H1 (cell line): ENCODE measurements around the gene KHDRBS2. TPM values are rescaled to one million over a fixed set of nuclear protein-coding genes. Genes with fewer than 3 reads are reported as not detected.

Experiments
- CTCF ChIA-PET: fragments of 300-600 bp; sonication (Branson Sonifier 250); formaldehyde crosslinking; loops from one replicate; lab custom pipeline; 2021; ENCODE audit not compliant: partially characterized antibody; lab: Charles Lee
- POLR2A ChIA-PET: fragments of 300-600 bp; sonication (Branson Sonifier 250); formaldehyde crosslinking; loops from one replicate; lab custom pipeline; 2021; ENCODE audit warnings: inconsistent platforms; ENCODE audit not compliant: partially characterized antibody; lab: Charles Lee
- DNase-seq, 2 experiments: peaks; one replicate each; pipeline versions ENCODE4 v3.0.0 to v3.0.0-alpha.2; 2010 to 2022; ENCODE audit warnings: low spot score in 2 of 2, low read depth in 1 of 2, mixed read lengths in 1 of 2
- FAIRE-seq: peaks from 2 replicates; lab custom pipeline; 2011; peaks lifted over from hg19 to GRCh38; lab: Jason Lieb, UNC
- H2AFZ ChIP-seq: 2 replicates; pipeline ENCODE4 v1.8.1; 2012; ENCODE audit warnings: low read length, inconsistent platforms
- H2AK5ac ChIP-seq: 2 replicates; pipeline ENCODE4 v1.6.1; 2013; ENCODE audit warnings: low read depth, low read length
- H2BK120ac ChIP-seq: replicated peaks from 2 replicates; pipeline ENCODE3; 2013; ENCODE audit warnings: low read depth, low read length, inconsistent platforms
- H2BK12ac ChIP-seq: 2 replicates; pipeline ENCODE4 v1.6.1; 2013; ENCODE audit warnings: low read depth, low read length
- H2BK15ac ChIP-seq: 2 replicates; pipeline ENCODE4 v1.6.1; 2013; ENCODE audit warnings: low read length
- H2BK20ac ChIP-seq: 2 replicates; pipeline ENCODE4 v1.6.1; 2013; ENCODE audit warnings: low read length
- H2BK5ac ChIP-seq: 2 replicates; pipeline ENCODE4 v1.6.1; 2013; ENCODE audit warnings: low read depth, low read length
- H3K14ac ChIP-seq: 2 replicates; pipeline ENCODE4 v1.6.1; 2013; ENCODE audit warnings: inconsistent platforms; ENCODE audit not compliant: insufficient read length
- H3K18ac ChIP-seq: 2 replicates; pipeline ENCODE4 v1.6.1; 2013; ENCODE audit warnings: low read length; ENCODE audit errors: extremely low read depth
- H3K23ac ChIP-seq: 2 replicates; pipeline ENCODE4 v1.6.1; 2013; ENCODE audit warnings: inconsistent platforms; ENCODE audit not compliant: insufficient read length
- H3K23me2 ChIP-seq: 2 replicates; pipeline ENCODE4 v1.6.1; 2013; ENCODE audit warnings: low read depth, low read length
- H3K27ac ChIP-seq: 2 replicates; pipeline ENCODE4 v1.6.1; 2011; ENCODE audit warnings: low read depth, low read length, inconsistent platforms
- H3K27me3 ChIP-seq, 4 experiments: replicated peaks in 1 of 4; 1 replicate in 1 of 4; 2 replicates in 3 of 4; pipeline versions ENCODE4 v1.6.1 to v1.8.1; 2011 to 2013; ENCODE audit warnings: low read length in 3 of 4, mild to moderate bottlenecking in 3 of 4, inconsistent platforms in 2 of 4, mixed read lengths in 2 of 4, moderate library complexity in 1 of 4; ENCODE audit not compliant: control insufficient read depth in 3 of 4, insufficient read depth in 3 of 4; ENCODE audit errors: extremely low read depth in 1 of 4
- H3K36me3 ChIP-seq, 4 experiments: 2 replicates each; pipeline versions ENCODE4 v1.6.1 to v1.8.1; 2011 to 2013; ENCODE audit warnings: mild to moderate bottlenecking in 4 of 4, low read length in 3 of 4, moderate library complexity in 2 of 4, control low read depth in 1 of 4, inconsistent platforms in 1 of 4; ENCODE audit not compliant: insufficient read depth in 4 of 4, control insufficient read depth in 2 of 4
- H3K4ac ChIP-seq: replicated peaks from 2 replicates; pipeline ENCODE3; 2013; ENCODE audit warnings: low read length, low read depth, mixed read lengths, inconsistent platforms; ENCODE audit not compliant: insufficient read length
- H3K4me1 ChIP-seq, 4 experiments: replicated peaks in 1 of 4; 1 replicate in 1 of 4; 2 replicates in 3 of 4; pipeline versions ENCODE4 v1.6.1 to v1.8.1; 2011 to 2013; ENCODE audit warnings: low read length in 3 of 4, inconsistent platforms in 2 of 4, mixed read lengths in 1 of 4; ENCODE audit not compliant: insufficient read depth in 4 of 4, control insufficient read depth in 3 of 4
- H3K4me2 ChIP-seq, 2 experiments: 2 replicates each; pipeline versions ENCODE4 v1.6.1 to v1.8.1; 2011 to 2013; ENCODE audit warnings: low read depth in 2 of 2, low read length in 2 of 2, control low read depth in 1 of 2, inconsistent platforms in 1 of 2, mild to moderate bottlenecking in 1 of 2; ENCODE audit not compliant: insufficient read depth in 1 of 2
- H3K4me3 ChIP-seq, 4 experiments: fragments of 200-600, 300-600 bp in 1 of 4; sonication (generic), shearing (Covaris generic), sonication (Bioruptor Twin) in 1 of 4; 2 replicates each; pipeline versions ENCODE4 v1.5.1 to v1.8.1; 2011 to 2016; ENCODE audit warnings: low read length in 4 of 4, low read depth in 3 of 4, control low read depth in 2 of 4, inconsistent platforms in 2 of 4, mild to moderate bottlenecking in 2 of 4, mixed read lengths in 1 of 4, moderate library complexity in 1 of 4; ENCODE audit not compliant: insufficient read depth in 2 of 4; ENCODE audit errors: extremely low read depth in 1 of 4
- H3K56ac ChIP-seq: replicated peaks from 2 replicates; pipeline ENCODE3; 2013; ENCODE audit warnings: low read depth, mild to moderate bottlenecking, mixed read lengths, low read length, inconsistent platforms; ENCODE audit not compliant: insufficient read length
- H3K79me1 ChIP-seq: 2 replicates; pipeline ENCODE4 v1.6.1; 2013; ENCODE audit warnings: low read depth, low read length, control low read depth
- H3K79me2 ChIP-seq, 2 experiments: 2 replicates each; pipeline versions ENCODE4 v1.6.1 to v1.8.1; 2012 to 2013; ENCODE audit warnings: low read length in 2 of 2, mild to moderate bottlenecking in 2 of 2, inconsistent platforms in 1 of 2; ENCODE audit not compliant: insufficient read depth in 2 of 2, control insufficient read depth in 1 of 2
- H3K9ac ChIP-seq, 4 experiments: replicated peaks in 1 of 4; 1 replicate in 1 of 4; 2 replicates in 3 of 4; pipeline versions ENCODE4 v1.6.1 to v1.8.1; 2011 to 2013; ENCODE audit warnings: low read depth in 3 of 4, low read length in 3 of 4, control low read depth in 2 of 4, mild to moderate bottlenecking in 2 of 4, moderate library complexity in 2 of 4, inconsistent platforms in 1 of 4; ENCODE audit errors: extremely low read depth in 1 of 4
- H3K9me3 ChIP-seq, 2 experiments: 2 replicates each; pipeline versions ENCODE4 v1.6.1 to v1.8.1; 2012 to 2013; ENCODE audit warnings: mild to moderate bottlenecking in 2 of 2, moderate library complexity in 2 of 2, control low read depth in 1 of 2, inconsistent platforms in 1 of 2, low read depth in 1 of 2, low read length in 1 of 2, mixed read lengths in 1 of 2; ENCODE audit not compliant: insufficient read depth in 2 of 2
- H4K20me1 ChIP-seq, 2 experiments: replicated peaks in 1 of 2; 2 replicates each; pipeline versions ENCODE3 to v1.8.1; 2011 to 2013; ENCODE audit warnings: inconsistent platforms in 2 of 2, low read length in 2 of 2, mild to moderate bottlenecking in 1 of 2; ENCODE audit not compliant: insufficient read depth in 2 of 2, control insufficient read depth in 1 of 2
- H4K5ac ChIP-seq: 2 replicates; pipeline ENCODE4 v1.6.1; 2013; ENCODE audit warnings: low read length, low read depth, mixed read lengths, inconsistent platforms; ENCODE audit not compliant: insufficient read length
- H4K8ac ChIP-seq: 2 replicates; pipeline ENCODE4 v1.8.0; 2013; ENCODE audit warnings: mild to moderate bottlenecking, moderate library complexity, low read length, inconsistent platforms; ENCODE audit not compliant: insufficient read depth; ENCODE audit errors: extremely low read depth
- H4K91ac ChIP-seq: replicated peaks from 2 replicates; pipeline ENCODE3; 2013; ENCODE audit warnings: low read length, mixed read lengths, inconsistent platforms; ENCODE audit not compliant: insufficient read length
- KDM4A ChIP-seq: IDR thresholded peaks from one replicate; pipeline ENCODE4 v1.7.1; 2012; ENCODE audit warnings: low read depth, mild to moderate bottlenecking, moderate library complexity, low read length, inconsistent platforms; ENCODE audit not compliant: severe bottlenecking
- NANOG ChIP-seq: IDR thresholded peaks from 2 replicates; pipeline ENCODE4 v1.6.1; 2011; ENCODE audit warnings: low read length, low read depth, mild to moderate bottlenecking, inconsistent platforms; ENCODE audit not compliant: insufficient read depth, poor library complexity, severe bottlenecking
- SP1 ChIP-seq: IDR thresholded peaks from 2 replicates; pipeline ENCODE4 v1.6.1; 2011; ENCODE audit warnings: low read depth, low read length
- TAF1 ChIP-seq: IDR thresholded peaks from 2 replicates; pipeline ENCODE4 v1.6.1; 2011; ENCODE audit warnings: mild to moderate bottlenecking, low read depth, low read length
- YY1 ChIP-seq: IDR thresholded peaks from 2 replicates; pipeline ENCODE4 v1.6.1; 2011; ENCODE audit warnings: low read depth, mild to moderate bottlenecking, low read length
- WGBS, 2 experiments: shearing (Covaris generic) in 1 of 2; methylation state at CpG; one replicate each; pipeline versions ENCODE4 v1.1.6 to v1.1.7; 2013 to 2015; ENCODE audit warnings: low lambda C conversion rate in 2 of 2, mixed read lengths in 2 of 2, inconsistent platforms in 1 of 2, low coverage in 1 of 2, missing lambda C conversion rate in 1 of 2; ENCODE audit not compliant: insufficient replicate concordance in 2 of 2, insufficient coverage in 1 of 2, insufficient read length in 1 of 2; ENCODE audit errors: extremely low coverage in 1 of 2, missing lambda C conversion rate in 1 of 2; 5-methylcytosine and 5-hydroxymethylcytosine counted together
- polyA plus RNA-seq, 7 experiments: library from polyadenylated mRNA; depleted of rRNA in 3 of 7; stranded (reverse) in 5 of 7; unstranded in 2 of 7; fragments of >200 nt in 5 of 7; fragments of 200-250 nt in 2 of 7; gene quantifications; 1 replicate in 5 of 7; 2 replicates in 1 of 7; 4 replicates in 1 of 7; pipeline versions ENCODE4 v1.2.1 to v1.2.3, GENCODE V29; 2011 to 2013; ENCODE audit warnings: missing spikeins in 2 of 7, mixed read lengths in 2 of 7
- total RNA-seq: library from RNA; stranded (reverse); fragmentation: NEBNext Ultra II Directional; extraction: Animal tissue kit (Norgen Biotek cat#: 25700); gene quantifications from 2 replicates; pipeline ENCODE4 v1.2.1, GENCODE V29; 2021

Gene KHDRBS2
- total and polyA plus RNA-seq, 2 of the 8 experiments (the other 6 are each of a cell fraction or from before 2014, with no cell fraction given) = 5.2 to 7.7 TPM

DNA sequence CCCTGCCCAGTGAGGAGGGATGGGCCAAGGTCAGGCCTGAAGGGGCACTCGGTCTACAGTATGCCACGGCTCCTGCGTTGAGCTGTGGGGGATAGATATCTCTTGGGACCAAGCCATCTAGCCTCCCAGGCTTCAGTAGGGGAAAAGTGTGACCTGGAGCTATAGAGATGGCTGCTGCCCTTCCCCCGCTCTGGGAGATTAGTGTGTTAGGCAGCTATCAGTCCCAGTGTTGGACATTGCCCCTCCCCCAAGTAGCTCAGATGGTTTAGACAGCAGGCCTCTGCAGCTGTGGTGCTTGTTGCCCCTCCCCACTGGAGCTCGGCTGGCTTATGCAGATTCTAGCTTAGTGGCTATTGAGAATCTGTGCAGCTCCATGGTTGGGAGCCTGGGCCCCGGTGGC lies 56.8 kb downstream of the KHDRBS2 start:
- peaks cover 0 to 2% of the 10 kb centered on the region in 2 experiments; a peak in 2 of 4 replicates for H3K9me3 ChIP-seq
- ChIA-PET CTCF (no interaction called here), POLR2A (no interaction called here)
- no peak overlapping the region for H2BK15ac ChIP-seq
- no peak overlapping the region for H3K18ac ChIP-seq
- no peak overlapping the region for H2BK12ac ChIP-seq
- H2AK5ac ChIP-seq = no peak overlapping the region
- H3K27ac ChIP-seq = no peak overlapping the region
- no peak overlapping the region for H3K4me2 ChIP-seq
- H3K56ac ChIP-seq = no peak overlapping the region
- 93% methylated on average over 6 of the region's 6 CpGs; no CpG with 5 or more reads in 1 of the 2 experiments for WGBS, 2 experiments
- no peak for DNase-seq
- no peak overlapping the region for H2AFZ ChIP-seq
- H3K4me3 ChIP-seq = no peak overlapping the region
- H2BK120ac ChIP-seq = no peak overlapping the region
- H3K4me1 ChIP-seq = no peaks in the 10 kb centered on the region
- H4K8ac ChIP-seq = no peak overlapping the region
- H2BK20ac ChIP-seq = no peak overlapping the region
- H2BK5ac ChIP-seq = no peak overlapping the region
- H4K91ac ChIP-seq = no peak overlapping the region
- no peaks in the 10 kb centered on the region for H3K36me3 ChIP-seq
- H4K20me1 ChIP-seq = no peaks in the 10 kb centered on the region
- H3K14ac ChIP-seq = no peak overlapping the region
- H3K9ac ChIP-seq = no peak overlapping the region
- no peaks in the 10 kb centered on the region for H3K27me3 ChIP-seq
- TF ChIP-seq YY1 (no peak), KDM4A (no peak), NANOG (no peak), TAF1 (no peak), SP1 (no peak)
- FAIRE-seq = no peak
- no peak overlapping the region for H3K4ac ChIP-seq
- no peak overlapping the region for H3K23ac ChIP-seq
- no peaks in the 10 kb centered on the region for H3K79me1 ChIP-seq
- no peak overlapping the region for H4K5ac ChIP-seq
- peaks cover 0 to 2% of the 10 kb centered on the region in 2 experiments; a peak in 2 of 4 replicates for H3K79me2 ChIP-seq
- H3K23me2 ChIP-seq = no peaks in the 10 kb centered on the region
